Transverse colon (tissue), 3 donors: Measurements from ENCODE around the gene ANP32A.

Experiments
- CTCF ChIP-seq, 5 experiments: fragments of 200-600 bp in 3 of 5; fragments of 450-650 bp in 2 of 5; sonication (generic) in 3 of 5; IDR thresholded peaks; 1 replicate in 2 of 5; 2 replicates in 3 of 5; pipeline ENCODE4 v1.5.1; 2016 to 2017; ENCODE audit warnings: antibody characterized with exemption in 5 of 5, inconsistent platforms in 3 of 5, mild to moderate bottlenecking in 2 of 5, moderate library complexity in 1 of 5
- EP300 ChIP-seq: sonication (generic); formaldehyde crosslinking; IDR thresholded peaks from one replicate; pipeline ENCODE4 v1.6.1; 2017; ENCODE audit warnings: antibody characterized with exemption, low read depth
- POLR2A ChIP-seq: fragments of 450-650 bp; IDR thresholded peaks from one replicate; pipeline ENCODE4 v1.6.1; 2016; ENCODE audit warnings: antibody characterized with exemption, mild to moderate bottlenecking, moderate library complexity

DNA sequence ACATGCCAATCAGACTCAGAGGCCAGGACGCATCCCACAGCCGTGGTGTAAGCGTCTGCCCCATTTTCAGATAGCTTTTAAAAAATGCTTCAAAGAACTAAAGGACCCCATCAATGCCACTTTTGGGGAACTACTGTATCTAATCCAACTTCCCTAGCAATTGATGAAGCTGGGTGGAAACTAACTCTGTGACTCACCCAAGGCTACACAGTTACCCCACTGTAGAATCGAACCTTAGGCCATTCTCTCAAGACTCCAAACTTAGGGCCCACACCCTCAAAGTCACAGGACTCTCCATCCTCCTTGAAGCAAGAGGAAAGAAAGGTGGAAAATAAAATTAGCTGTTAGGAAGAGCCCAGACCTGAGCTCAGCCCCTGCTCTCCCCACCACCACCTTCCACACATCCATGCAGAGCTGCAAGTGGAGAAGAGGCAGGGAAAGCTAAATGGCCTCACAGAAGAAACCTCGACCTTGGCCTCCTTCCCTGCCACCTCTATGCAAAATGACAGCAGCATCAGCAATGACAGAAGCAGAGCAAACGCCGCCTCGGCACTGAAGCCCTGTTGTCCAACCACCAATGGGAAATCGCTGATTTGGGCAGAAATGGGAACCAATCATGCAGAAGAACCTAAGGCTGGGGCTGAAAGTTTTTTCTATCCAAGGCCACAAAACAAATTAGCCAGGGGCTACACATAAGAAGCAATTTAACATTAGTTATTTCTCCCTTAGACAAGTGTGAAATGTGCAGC is 22.2 kb downstream of the ANP32A start:
- TF ChIP-seq POLR2A (no peak), CTCF (IDR thresholded peaks at IDR 0.05) (no peak), EP300 (no peak)
